ENCODE data around the gene DDX3Y.

GRCh38 chrY:12905517-12905872 lies 827 bp downstream of the DDX3Y start:
- TF ChIP-seq CTCF (IDR thresholded peaks at IDR 0.05) (no peak), POLR2A (IDR thresholded peaks at IDR 0.05) (peak in 1 of 4 donors; percentile 15)
